ENCODE data around the gene SPART. TPM values are rescaled to one million over a fixed set of nuclear protein-coding genes. Genes with fewer than 3 reads are reported as not detected.
"Not testable (repeated sequence)": the region's sequence is repeated elsewhere in the genome, so short reads cannot be mapped to it uniquely, and the experiment has no call there.

Gene SPART
- total RNA-seq, 1 donor from 2014 or later = 70.6 TPM

GRCh38 chr13:36313047-36313969 is 32.9 kb downstream of the SPART start:
- Mint-ChIP-seq H3K4me1 (no peaks in the 10 kb centered on the region), H3K36me3 (ENCODE audit: low read depth) (peaks cover 39% of the 10 kb centered on the region), H3K27me3 (ENCODE audit: low read depth) (no peaks in the 10 kb centered on the region), H3K27ac (ENCODE audit: unreplicated experiment) (no peak overlapping the region), H3K9me3 (peaks cover 3% of the 10 kb centered on the region), H3K4me3 (no peak overlapping the region)
- no peak for TF ChIP-seq CTCF (conservative IDR thresholded peaks at IDR 0.05)
- DNase-seq (ENCODE audit: low read depth, low spot score) = no peak

DNA sequence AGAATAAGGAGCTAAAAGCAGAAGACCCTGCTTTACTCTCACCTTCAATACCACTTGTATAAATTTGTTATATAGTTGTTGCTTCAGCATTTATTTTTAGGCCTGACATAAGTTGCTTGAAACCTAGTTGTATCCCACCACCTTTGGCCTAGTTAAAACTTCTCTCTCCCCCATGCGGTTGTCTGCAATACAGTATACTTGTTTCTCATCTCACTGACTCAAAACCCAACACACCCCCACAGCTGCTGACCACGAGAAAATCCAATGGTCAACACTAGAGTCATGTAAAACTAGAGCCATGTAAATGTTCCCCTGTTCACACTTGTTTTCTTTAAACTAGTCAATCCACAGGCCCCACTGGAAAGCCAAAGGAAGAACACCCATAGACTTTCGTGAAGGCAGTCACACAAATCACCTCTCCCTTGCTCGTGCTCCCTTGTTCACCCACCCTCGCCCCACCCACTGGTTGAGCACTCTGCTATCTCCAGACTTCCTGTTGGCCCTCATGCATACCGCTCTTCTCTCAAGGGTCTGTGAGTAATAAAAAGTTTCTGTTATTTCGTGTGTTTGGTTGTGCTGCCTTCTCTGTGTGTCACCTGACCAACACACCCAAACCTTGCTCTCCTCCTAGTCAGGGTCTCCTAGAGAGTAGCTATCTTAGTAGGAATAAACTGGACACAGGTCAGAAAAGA is 35.6 kb downstream of the SPART start:
- Mint-ChIP-seq H3K27ac (ENCODE audit: unreplicated experiment) (no peak overlapping the region), H3K9me3 (no peaks in the 10 kb centered on the region), H3K27me3 (ENCODE audit: low read depth) (no peaks in the 10 kb centered on the region), H3K4me3 (no peak overlapping the region), H3K36me3 (ENCODE audit: low read depth) (peaks cover 31% of the 10 kb centered on the region), H3K4me1 (no peaks in the 10 kb centered on the region)
- DNase-seq (ENCODE audit: low read depth, low spot score) = no peak
- no peak for TF ChIP-seq CTCF (conservative IDR thresholded peaks at IDR 0.05)

GRCh38 chr13:36302289-36302688 is 43.9 kb downstream of the SPART start:
- Mint-ChIP-seq H3K36me3 (ENCODE audit: low read depth) (peaks cover 27% of the 10 kb centered on the region), H3K27ac (ENCODE audit: unreplicated experiment) (no peak overlapping the region), H3K4me3 (no peak overlapping the region), H3K9me3 (peaks cover 7% of the 10 kb centered on the region), H3K27me3 (ENCODE audit: low read depth) (peaks cover 50% of the 10 kb centered on the region), H3K4me1 (peaks cover 12% of the 10 kb centered on the region)
- no peak for DNase-seq (ENCODE audit: low read depth, low spot score)
- no peak for TF ChIP-seq CTCF (conservative IDR thresholded peaks at IDR 0.05)

- not testable (repeated sequence) for H3K9me3 Mint-ChIP-seq; H3K4me3 Mint-ChIP-seq; DNase-seq (ENCODE audit: low read depth, low spot score); H3K27ac Mint-ChIP-seq (ENCODE audit: unreplicated experiment)
- H3K4me1 Mint-ChIP-seq = peaks cover 16% of the 10 kb centered on the region
- H3K27me3 Mint-ChIP-seq (ENCODE audit: low read depth) = peaks cover 66% of the 10 kb centered on the region
- H3K36me3 Mint-ChIP-seq (ENCODE audit: low read depth) = peaks cover 21% of the 10 kb centered on the region
These were observed 46.7 kb downstream of the SPART start for GRCh38 chr13:36299469-36299868.

DNA sequence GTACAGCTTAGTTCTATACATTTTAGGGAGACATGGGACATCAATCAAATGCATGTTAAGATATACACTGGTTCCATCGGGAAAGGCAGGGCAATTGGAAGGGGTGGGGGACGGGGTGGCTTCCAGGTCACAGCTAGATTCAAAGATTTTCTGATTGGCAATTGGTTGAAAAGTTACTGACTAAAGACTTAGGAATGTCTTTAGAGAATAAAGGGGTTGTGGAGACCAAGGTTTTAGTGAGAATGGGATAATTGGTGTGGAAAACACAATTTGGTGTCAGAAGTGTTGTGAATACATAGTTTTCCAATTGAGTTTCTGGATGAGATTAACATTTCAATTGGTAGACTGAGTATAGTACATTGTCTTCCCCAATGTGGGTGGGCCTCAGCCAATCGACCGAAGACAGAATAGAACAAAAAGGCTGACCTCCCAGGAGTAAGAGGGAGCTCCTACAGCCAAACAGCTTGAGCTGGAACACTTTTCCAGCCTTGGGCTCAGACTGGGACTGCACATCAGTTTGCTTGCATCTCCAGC is 47.6 kb downstream of the SPART start:
- no peak for DNase-seq (ENCODE audit: low read depth, low spot score)
- Mint-ChIP-seq H3K4me3 (peak overlapping the region; percentile 86), H3K4me1 (peaks cover 16% of the 10 kb centered on the region), H3K27me3 (ENCODE audit: low read depth) (peaks cover 70% of the 10 kb centered on the region), H3K27ac (ENCODE audit: unreplicated experiment) (peak overlapping the region; percentile 57), H3K9me3 (peaks cover 7% of the 10 kb centered on the region), H3K36me3 (ENCODE audit: low read depth) (peaks cover 19% of the 10 kb centered on the region)
- TF ChIP-seq CTCF (conservative IDR thresholded peaks at IDR 0.05) = no peak

Data from neural crest cell (in vitro differentiated cells).